Keratinocyte (primary cell): ENCODE results near the gene HK1.

Experiments
- CTCF ChIP-seq, 3 experiments: IDR thresholded peaks in 1 of 3; conservative IDR thresholded peaks in 1 of 3; optimal IDR thresholded peaks in 1 of 3; 2 replicates in 2 of 3; 3 replicates in 1 of 3; pipeline versions ENCODE3 to v1.5.1; 2011; ENCODE audit warnings: low read length in 3 of 3, mild to moderate bottlenecking in 3 of 3, moderate library complexity in 2 of 3, control low read depth in 1 of 3, inconsistent platforms in 1 of 3; ENCODE audit not compliant: insufficient read depth in 2 of 3; ENCODE audit errors: extremely low read depth in 1 of 3
- EZH2 ChIP-seq: IDR thresholded peaks from one replicate; pipeline ENCODE4 v1.6.1; 2012; ENCODE audit warnings: inconsistent platforms, mild to moderate bottlenecking, low read length, moderate library complexity

GRCh38 chr10:69241575-69241974 lies 36.7 kb upstream of the HK1 start:
- TF ChIP-seq CTCF (optimal IDR thresholded peaks at IDR 0.05 in 1 of 3, IDR thresholded peaks at IDR 0.05 in 1 of 3, conservative IDR thresholded peaks at IDR 0.05 in 1 of 3; ENCODE audit: extremely low read depth in 1 of 3, insufficient read depth in 2 of 3, low read length in 3 of 3) (no peak), EZH2 (no peak)
